ENCODE results near the gene TDP1.

Gene TDP1

GRCh38 chr14:89941830-89942377, 13.8 kb upstream of the TDP1 start:
- DNase-seq (ENCODE audit: low read depth, low spot score) = no peak

- DNase-seq (ENCODE audit: low read depth, low spot score) = no peak
Observed at GRCh38 chr14:89947344-89947743, 8.4 kb upstream of the TDP1 start.

GRCh38 chr14:89952576-89952975, 3.2 kb upstream of the TDP1 start:
- no peak for DNase-seq (ENCODE audit: low read depth, low spot score)

- DNase-seq (ENCODE audit: low read depth, low spot score) = no peak
Observed at GRCh38 chr14:89953602-89954001, 2.1 kb upstream of the TDP1 start.

- peak; percentile 93 for DNase-seq (ENCODE audit: low read depth, low spot score)
Observed at GRCh38 chr14:89954070-89955021, 1.4 kb upstream of the TDP1 start, which contains the start of gene EFCAB11. EFCAB11 (minus strand) TSS chr14:89954730; CDS start chr14:89954660, 70 bp downstream.

GRCh38 chr14:89955022-89955744, 544 bp upstream of the TDP1 start:
- DNase-seq (ENCODE audit: low read depth, low spot score) = no peak

- no peak for DNase-seq (ENCODE audit: low read depth, low spot score)
Observed at GRCh38 chr14:89956661-89957009, 908 bp downstream of the TDP1 start.

- no peak for DNase-seq (ENCODE audit: low read depth, low spot score)
Observed at GRCh38 chr14:89957376-89957775, 1.6 kb downstream of the TDP1 start.

GRCh38 chr14:89957791-89958190, 2.1 kb downstream of the TDP1 start:
- no peak for DNase-seq (ENCODE audit: low read depth, low spot score)

GRCh38 chr14:89958966-89959365, 3.2 kb downstream of the TDP1 start:
- no peak for DNase-seq (ENCODE audit: low read depth, low spot score)

GRCh38 chr14:89959853-89960445, 4.2 kb downstream of the TDP1 start:
- no peak for DNase-seq (ENCODE audit: low read depth, low spot score)

GRCh38 chr14:89960914-89961313, 5.2 kb downstream of the TDP1 start:
- DNase-seq (ENCODE audit: low read depth, low spot score) = no peak

GRCh38 chr14:89963288-89963978, 7.7 kb downstream of the TDP1 start:
- DNase-seq (ENCODE audit: low read depth, low spot score) = no peak

GRCh38 chr14:89965839-89966238, 10.1 kb downstream of the TDP1 start:
- no peak for DNase-seq (ENCODE audit: low read depth, low spot score)

GRCh38 chr14:89973234-89973823, 17.6 kb downstream of the TDP1 start:
- no peak for DNase-seq (ENCODE audit: low read depth, low spot score)

- no peak for DNase-seq (ENCODE audit: low read depth, low spot score)
Observed at GRCh38 chr14:89977668-89978067, 21.9 kb downstream of the TDP1 start.

GRCh38 chr14:89978656-89979055, 22.9 kb downstream of the TDP1 start:
- no peak for DNase-seq (ENCODE audit: low read depth, low spot score)

- DNase-seq (ENCODE audit: low read depth, low spot score) = no peak
Observed at GRCh38 chr14:89983375-89983774, 27.6 kb downstream of the TDP1 start.

- DNase-seq (ENCODE audit: low read depth, low spot score) = no peak
Observed at GRCh38 chr14:89986462-89987160, 30.9 kb downstream of the TDP1 start.

- DNase-seq (ENCODE audit: low read depth, low spot score) = no peak
Observed at GRCh38 chr14:89987161-89987475, 31.4 kb downstream of the TDP1 start.

- no peak for DNase-seq (ENCODE audit: low read depth, low spot score)
Observed at GRCh38 chr14:89988787-89989186, 33.1 kb downstream of the TDP1 start.

Data from activated naive CD8-positive, alpha-beta T cell treated with anti-CD3 and anti-CD28 coated beads, Interleukin-2, amount 50 U/mL, for 16 hours (primary cell).